Measurements from ENCODE around the gene LPP. TPM values are rescaled to one million over a fixed set of nuclear protein-coding genes. Genes with fewer than 3 reads are reported as not detected.

Gene LPP
- total RNA-seq, 2 experiments from 2014 or later = 27.5 to 31.8 TPM

DNA sequence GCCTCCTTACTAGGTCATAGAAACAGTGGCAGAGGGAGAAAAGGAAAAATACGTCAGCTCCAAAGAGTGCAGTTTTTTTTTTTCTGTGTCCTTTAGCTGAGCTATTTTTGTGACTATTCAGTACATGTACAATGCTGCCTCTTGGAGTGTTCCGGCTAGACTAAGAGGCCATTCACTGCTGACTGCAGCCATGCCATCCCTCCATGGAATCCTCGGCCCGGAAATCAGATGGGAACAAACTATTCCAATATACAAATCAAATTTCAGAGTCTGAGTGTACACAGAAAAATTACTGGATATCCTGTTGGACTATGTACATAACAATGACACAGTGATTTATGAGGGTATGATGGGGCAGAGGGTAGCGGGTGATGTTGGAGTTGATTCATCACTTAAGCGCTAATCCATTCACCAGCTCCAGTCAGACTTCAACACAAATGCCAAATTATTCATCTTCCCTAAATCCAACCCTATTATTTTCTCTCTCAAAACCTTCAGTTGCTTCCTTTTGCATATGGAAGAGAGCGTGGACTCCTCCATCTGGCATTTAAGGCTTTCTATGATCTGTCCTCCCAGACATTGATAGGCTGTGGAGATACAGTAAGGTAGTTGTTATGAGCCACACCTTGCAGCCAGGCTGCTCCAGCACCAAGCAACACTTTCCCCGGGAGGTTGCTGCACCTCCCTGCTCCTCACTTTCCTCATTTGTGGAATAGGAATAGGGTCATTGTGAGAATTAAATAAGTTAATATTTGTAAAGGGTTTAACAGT, 109.1 kb downstream of the LPP start:
- no peak for DNase-seq
- intact Hi-C loops (cut with micrococcal nuclease) = no loop called here
- H3K9me3 Mint-ChIP-seq = no peaks in the 10 kb centered on the region
- peaks cover 1% of the 10 kb centered on the region for H3K4me1 Mint-ChIP-seq (ENCODE audit: low read depth)
- no peak overlapping the region for H3K27ac Mint-ChIP-seq
- CTCF ChIA-PET = interaction anchor here (0.6 to 0.7 kb wide), 2 partner anchors 233 to 358 kb away, joined by 3 to 7 read pairs; no protein-coding TSS in a partner anchor
- no peak overlapping the region for H3K4me3 Mint-ChIP-seq
- H3K27me3 Mint-ChIP-seq (ENCODE audit: low read depth) = no peaks in the 10 kb centered on the region
- no peaks in the 10 kb centered on the region for H3K36me3 Mint-ChIP-seq (ENCODE audit: low read depth)

DNA sequence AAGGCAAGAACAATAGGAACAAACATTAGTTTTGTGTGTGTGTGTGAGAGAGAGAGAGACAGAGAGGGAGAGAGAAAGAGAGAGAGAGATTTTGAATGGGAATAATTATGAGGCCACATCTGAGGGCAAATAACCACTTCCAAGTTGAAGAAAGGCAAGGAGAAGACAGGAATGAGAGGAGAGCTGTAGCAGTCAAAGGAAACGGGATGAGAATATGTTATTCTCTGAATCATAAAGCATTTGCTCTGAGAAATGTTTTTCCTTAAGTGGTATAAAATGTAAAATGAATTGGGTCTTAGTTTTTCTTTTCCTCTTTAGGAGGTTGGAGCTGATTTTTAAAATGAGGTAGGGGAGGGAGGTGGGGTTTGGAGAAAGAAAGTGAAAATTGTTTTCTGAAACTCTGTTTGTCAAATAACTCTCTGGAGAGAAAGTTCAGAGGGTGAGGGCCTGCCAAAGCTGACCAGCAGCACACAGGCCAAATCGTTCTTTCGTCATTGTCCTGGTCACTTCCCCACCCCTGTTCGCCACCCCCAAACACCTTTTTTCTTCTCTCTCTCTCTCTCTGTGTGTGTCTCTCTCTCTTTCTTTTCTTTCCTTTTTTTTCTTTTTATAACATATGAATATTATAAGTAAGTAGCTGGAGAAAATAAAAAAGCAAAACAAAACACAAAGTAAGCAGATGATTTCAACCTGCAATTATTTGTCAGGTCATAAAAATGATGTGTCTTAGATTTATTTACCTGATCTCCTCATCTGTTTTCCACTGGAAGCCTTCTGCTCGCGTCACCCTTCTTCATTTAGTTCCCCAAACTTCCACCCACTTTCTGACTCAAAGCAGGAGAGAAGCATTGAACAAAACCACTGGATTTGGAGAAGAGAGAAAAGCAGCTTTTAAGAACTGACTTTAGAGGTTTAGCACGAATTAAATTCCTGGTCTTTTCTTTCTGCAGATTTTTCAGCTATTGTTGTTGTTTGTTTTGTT, 110.6 kb downstream of the LPP start:
- no peaks in the 10 kb centered on the region for H3K36me3 Mint-ChIP-seq (ENCODE audit: low read depth)
- CTCF ChIA-PET = interaction anchor here (1.3 kb wide), 1 partner anchor 8 kb away, joined by 3 read pairs; no protein-coding TSS in a partner anchor
- no peaks in the 10 kb centered on the region for H3K4me1 Mint-ChIP-seq (ENCODE audit: low read depth)
- no peaks in the 10 kb centered on the region for H3K9me3 Mint-ChIP-seq
- intact Hi-C loops (cut with micrococcal nuclease) = no loop called here
- no peak overlapping the region for H3K27ac Mint-ChIP-seq
- H3K4me3 Mint-ChIP-seq = no peak overlapping the region
- no peaks in the 10 kb centered on the region for H3K27me3 Mint-ChIP-seq (ENCODE audit: low read depth)
- DNase-seq = no peak

DNA sequence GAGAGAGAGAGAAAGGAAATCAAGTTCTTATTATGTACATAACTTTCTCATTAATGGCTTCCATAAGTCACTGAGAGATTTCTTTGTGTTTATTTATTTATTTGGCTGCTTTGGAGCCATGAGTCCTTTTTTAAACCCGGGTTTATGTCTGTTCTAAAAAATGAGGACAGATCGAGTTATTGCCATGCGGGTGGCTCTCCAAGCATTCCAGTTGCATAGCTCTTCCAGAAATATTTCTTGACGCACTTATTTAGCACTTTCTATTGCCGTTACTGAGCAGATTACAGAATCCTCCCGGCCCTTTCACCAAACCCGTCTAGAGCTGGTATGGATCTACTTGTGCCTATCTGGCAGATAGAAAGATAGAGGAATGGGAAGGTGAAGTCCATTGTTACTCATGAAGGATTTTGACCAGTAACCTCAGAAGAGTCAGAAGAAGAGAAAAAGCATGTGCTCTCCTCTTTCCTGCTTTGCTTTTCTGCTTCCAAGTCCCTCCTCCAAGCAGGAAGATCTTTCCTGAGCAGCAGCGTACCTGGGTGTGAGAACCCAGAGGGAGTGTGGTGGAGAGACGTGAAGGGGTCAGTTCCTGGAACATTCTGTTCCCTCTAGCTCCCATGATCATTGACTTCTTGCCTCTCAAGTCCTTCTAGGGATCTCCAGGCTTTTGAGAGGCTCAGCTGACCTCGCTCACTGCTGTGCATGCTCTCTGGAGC, 112.8 kb downstream of the LPP start:
- peaks cover 9% of the 10 kb centered on the region for H3K4me1 Mint-ChIP-seq (ENCODE audit: low read depth)
- DNase-seq = no peak
- H3K27ac Mint-ChIP-seq = no peak overlapping the region
- no peaks in the 10 kb centered on the region for H3K36me3 Mint-ChIP-seq (ENCODE audit: low read depth)
- CTCF ChIA-PET = no interaction called here
- no peaks in the 10 kb centered on the region for H3K9me3 Mint-ChIP-seq
- no peak overlapping the region for H3K4me3 Mint-ChIP-seq
- intact Hi-C loops (cut with micrococcal nuclease) = no loop called here
- H3K27me3 Mint-ChIP-seq (ENCODE audit: low read depth) = no peaks in the 10 kb centered on the region

DNA sequence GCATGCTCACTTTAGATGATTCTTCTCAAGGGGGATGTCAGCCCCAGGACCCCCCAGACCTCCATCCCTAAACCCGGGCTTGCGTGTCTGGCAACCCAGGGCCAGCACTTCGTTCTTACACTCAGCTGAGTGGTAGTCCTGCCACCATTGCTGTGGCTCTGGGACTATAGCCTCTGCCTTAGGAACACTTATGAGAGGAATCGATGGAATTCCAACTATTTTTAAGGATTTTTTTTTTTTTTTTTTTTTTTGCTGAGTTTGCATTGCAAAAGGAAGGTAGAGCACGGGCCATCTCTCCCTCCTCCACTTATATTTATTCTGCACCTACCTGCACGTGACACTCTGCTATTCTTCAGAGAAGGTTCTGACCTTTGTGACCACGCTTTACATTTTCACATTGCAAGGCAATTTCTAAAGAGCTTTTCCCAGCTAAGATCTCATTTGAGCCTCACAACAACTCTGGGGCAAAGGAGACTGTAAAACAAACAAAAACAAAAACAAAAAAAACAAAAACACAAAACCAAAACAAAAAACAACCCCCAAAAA, 113.9 kb downstream of the LPP start:
- DNase-seq = no peak
- H3K27me3 Mint-ChIP-seq (ENCODE audit: low read depth) = no peaks in the 10 kb centered on the region
- H3K9me3 Mint-ChIP-seq = no peaks in the 10 kb centered on the region
- no peak overlapping the region for H3K4me3 Mint-ChIP-seq
- H3K36me3 Mint-ChIP-seq (ENCODE audit: low read depth) = peaks cover 5% of the 10 kb centered on the region
- H3K4me1 Mint-ChIP-seq (ENCODE audit: low read depth) = peaks cover 18% of the 10 kb centered on the region
- intact Hi-C loops (cut with micrococcal nuclease) = no loop called here
- no peak overlapping the region for H3K27ac Mint-ChIP-seq
- CTCF ChIA-PET = no interaction called here

DNA sequence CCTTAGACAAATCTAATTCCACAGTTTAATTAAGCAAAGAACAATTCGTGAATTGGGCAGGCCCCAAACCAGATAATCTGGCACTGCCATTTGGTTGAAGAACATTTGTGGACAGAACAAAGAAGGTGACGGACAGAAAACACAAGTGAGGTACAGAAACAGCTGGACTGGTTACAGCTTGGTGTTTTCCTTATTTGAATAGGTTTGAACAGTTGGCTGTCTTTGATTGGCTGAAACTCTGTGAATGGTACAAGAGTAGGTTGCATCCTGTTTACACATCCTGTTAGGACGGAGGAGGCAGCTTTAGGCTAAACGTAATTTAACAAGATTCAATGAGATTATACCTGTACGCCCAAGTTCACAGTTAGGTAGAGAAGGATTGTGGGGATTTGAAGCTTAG, 114.4 kb downstream of the LPP start:
- Mint-ChIP-seq H3K4me1 (ENCODE audit: low read depth) (peaks cover 21% of the 10 kb centered on the region), H3K27me3 (ENCODE audit: low read depth) (no peaks in the 10 kb centered on the region), H3K27ac (no peak overlapping the region), H3K4me3 (no peak overlapping the region), H3K36me3 (ENCODE audit: low read depth) (peaks cover 5% of the 10 kb centered on the region), H3K9me3 (no peaks in the 10 kb centered on the region)
- no peak for DNase-seq
- CTCF ChIA-PET = interaction anchor here (0.6 kb wide), 1 partner anchor 17 kb away, joined by 3 read pairs; no protein-coding TSS in a partner anchor
- intact Hi-C loops (cut with micrococcal nuclease) = no loop called here

DNA sequence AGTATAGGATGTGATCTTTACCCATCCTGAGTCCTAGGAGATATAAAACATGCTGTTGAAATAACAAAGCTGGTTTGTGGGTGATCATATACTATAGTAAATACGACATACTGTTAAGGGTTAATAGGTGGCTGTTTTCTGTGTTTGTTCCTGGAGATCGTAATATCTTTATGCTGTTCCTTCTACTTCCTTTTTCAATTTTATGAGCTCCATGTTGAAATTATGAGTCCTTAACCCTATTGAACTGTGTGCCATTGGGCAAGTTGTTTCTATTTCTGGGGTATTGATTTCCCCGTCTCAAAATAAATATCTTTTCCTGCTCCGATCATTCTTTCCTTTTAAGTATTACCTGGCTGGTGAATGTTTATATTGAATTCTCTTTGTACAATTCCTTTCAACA, 115.1 kb downstream of the LPP start:
- no peak for DNase-seq
- peaks cover 21% of the 10 kb centered on the region for H3K4me1 Mint-ChIP-seq (ENCODE audit: low read depth)
- no peaks in the 10 kb centered on the region for H3K27me3 Mint-ChIP-seq (ENCODE audit: low read depth)
- CTCF ChIA-PET = interaction anchor here (0.6 to 1.0 kb wide), 2 partner anchors 15 to 529 kb away, joined by 3 read pairs; no protein-coding TSS in a partner anchor
- no peaks in the 10 kb centered on the region for H3K9me3 Mint-ChIP-seq
- no peak overlapping the region for H3K4me3 Mint-ChIP-seq
- intact Hi-C loops (cut with micrococcal nuclease) = no loop called here
- no peak overlapping the region for H3K27ac Mint-ChIP-seq
- H3K36me3 Mint-ChIP-seq (ENCODE audit: low read depth) = peaks cover 5% of the 10 kb centered on the region

DNA sequence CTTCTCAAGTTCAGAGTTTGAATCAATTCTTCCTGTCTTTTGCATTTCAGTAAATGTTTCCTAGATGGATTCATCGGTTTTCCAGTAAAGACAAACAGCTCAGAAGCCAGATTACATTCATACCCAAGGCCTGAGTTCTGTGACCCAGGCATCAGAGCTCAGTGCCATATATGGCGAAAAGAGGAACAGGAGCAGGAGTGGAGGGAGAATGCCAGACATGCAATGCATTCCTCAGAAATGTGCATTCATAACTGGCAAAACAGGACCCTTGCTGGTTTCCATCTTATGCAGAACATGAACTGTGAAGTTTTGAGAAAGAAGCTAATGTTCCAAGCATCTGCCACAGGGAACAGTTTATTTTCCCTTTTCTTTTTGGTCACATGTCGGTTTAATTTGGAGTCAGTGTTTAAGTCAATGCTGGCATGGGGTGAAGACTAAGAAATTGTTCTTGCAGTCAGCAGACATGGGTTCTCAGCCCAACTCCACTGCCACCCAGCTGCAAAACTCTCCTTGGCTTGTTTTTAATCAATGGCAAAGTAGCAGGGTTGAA, 116.5 kb downstream of the LPP start:
- Mint-ChIP-seq H3K36me3 (ENCODE audit: low read depth) (peaks cover 5% of the 10 kb centered on the region), H3K27ac (no peak overlapping the region), H3K27me3 (ENCODE audit: low read depth) (no peaks in the 10 kb centered on the region), H3K4me3 (no peak overlapping the region), H3K9me3 (no peaks in the 10 kb centered on the region), H3K4me1 (ENCODE audit: low read depth) (peaks cover 21% of the 10 kb centered on the region)
- intact Hi-C loops (cut with micrococcal nuclease) = no loop called here
- CTCF ChIA-PET = no interaction called here
- DNase-seq = no peak

DNA sequence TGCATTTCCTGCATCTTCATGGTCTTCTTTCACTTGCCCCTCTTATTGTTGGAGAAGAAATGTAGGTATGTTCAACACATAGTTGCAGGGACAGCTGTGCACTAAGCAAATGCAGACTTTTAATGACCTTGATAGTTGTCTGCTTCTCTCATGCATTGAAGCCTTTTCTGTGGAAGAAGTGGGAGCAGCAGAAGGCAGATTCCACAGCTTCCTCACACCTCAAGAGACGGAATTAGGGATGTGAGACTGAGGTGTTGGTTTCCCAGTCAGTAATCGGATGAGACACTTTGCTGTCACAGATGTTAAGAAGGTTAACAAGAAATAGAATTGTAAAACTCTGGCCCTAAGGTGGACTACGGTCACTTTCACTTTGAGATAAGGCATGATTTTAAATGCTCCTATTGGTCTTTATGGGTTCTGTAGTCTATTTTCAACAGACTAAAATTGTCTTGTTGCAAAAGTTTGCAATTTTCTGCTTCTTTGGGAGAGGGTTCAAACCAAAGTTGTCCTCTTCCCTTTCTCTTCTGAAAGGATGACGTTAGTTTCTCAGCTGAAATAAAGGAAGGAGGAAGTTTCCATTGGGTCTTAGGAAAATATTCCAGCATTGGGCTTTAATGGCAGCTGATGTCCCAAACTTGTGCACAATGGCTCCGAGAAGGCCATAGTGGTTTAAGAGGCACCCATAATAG, 117.4 kb downstream of the LPP start:
- peaks cover 21% of the 10 kb centered on the region for H3K4me1 Mint-ChIP-seq (ENCODE audit: low read depth)
- H3K36me3 Mint-ChIP-seq (ENCODE audit: low read depth) = peaks cover 5% of the 10 kb centered on the region
- H3K9me3 Mint-ChIP-seq = no peaks in the 10 kb centered on the region
- DNase-seq = no peak
- no peaks in the 10 kb centered on the region for H3K27me3 Mint-ChIP-seq (ENCODE audit: low read depth)
- intact Hi-C loops (cut with micrococcal nuclease) = no loop called here
- CTCF ChIA-PET = interaction anchor here (1.5 kb wide), 1 partner anchor 531 kb away, joined by 3 read pairs; no protein-coding TSS in a partner anchor
- H3K27ac Mint-ChIP-seq = no peak overlapping the region
- H3K4me3 Mint-ChIP-seq = no peak overlapping the region

DNA sequence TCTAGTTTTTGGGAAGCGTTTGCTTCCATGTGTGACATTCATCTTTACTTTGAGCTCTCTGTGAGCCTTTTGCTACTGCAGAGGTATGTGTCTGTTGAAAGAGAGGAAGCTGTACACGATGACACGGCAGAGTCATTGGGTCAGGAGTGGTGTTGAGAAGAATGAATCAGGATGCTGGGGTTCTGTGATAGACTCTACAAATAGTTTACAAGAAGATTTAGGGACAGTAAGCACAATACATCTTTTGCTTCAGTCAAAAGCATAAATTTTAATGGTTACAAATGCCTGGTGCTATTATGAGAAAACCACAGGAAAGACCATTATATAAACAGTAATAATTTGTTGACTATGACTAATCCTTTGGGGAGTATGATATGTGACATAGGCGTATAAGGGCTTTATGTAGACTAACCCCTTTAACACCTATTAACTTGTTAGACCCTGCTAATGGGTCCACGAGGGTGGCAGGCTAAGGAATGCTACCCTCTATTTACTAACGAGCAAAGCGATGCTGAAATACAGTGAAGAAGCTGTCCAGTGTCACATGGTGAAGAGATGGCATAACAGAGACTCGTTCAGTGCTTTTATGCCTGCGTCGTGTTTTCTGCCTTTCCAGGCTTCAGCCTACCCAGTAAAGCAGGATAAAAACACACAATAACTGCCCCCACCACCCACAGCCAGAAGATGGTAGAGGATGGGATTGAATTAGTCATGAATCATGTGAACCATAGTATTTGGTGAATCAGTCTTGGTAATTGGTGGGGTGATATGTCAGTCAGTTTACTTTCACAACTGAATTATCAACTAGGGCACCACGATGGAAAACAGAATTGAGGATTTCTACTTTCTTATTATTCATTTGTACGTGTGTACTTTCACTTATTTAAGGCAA, 118.8 kb downstream of the LPP start:
- Mint-ChIP-seq H3K9me3 (no peaks in the 10 kb centered on the region), H3K27me3 (ENCODE audit: low read depth) (no peaks in the 10 kb centered on the region), H3K27ac (no peak overlapping the region), H3K4me1 (ENCODE audit: low read depth) (peaks cover 21% of the 10 kb centered on the region), H3K4me3 (no peak overlapping the region), H3K36me3 (ENCODE audit: low read depth) (peaks cover 5% of the 10 kb centered on the region)
- intact Hi-C loops (cut with micrococcal nuclease) = no loop called here
- DNase-seq = no peak
- CTCF ChIA-PET = interaction anchor here (1.5 kb wide), 1 partner anchor 533 kb away, joined by 3 read pairs; no protein-coding TSS in a partner anchor

DNA sequence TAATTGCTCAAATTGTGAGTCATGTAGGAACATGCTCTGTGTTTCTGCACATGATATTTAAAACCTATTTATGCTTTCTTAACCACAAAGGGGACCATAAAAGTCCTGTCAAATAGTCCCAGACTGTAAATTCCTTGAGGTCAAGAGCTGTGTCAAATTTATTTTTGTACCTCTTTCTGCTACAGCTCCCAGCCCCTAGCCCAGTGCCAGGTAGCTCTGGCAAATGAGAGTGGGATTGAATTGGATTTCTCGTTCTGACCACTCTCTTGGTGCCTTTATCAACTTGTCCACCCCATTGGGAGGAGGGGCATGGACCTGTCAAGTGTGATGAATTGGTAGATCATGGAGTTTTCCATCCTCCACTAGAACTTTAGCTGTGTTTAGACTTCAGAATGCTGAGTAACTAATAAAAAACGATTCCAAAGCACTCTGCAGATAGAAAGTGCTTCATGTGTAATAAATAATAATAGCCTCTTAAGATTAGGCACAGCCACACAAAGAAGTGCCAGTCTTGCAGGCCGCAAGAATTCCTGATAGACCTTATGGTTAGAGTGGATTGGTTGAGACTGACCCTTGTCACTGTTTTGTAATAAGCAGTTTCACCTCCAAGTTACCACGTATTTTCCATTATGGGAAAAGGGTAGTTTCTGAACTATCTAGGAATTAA, 120.4 kb downstream of the LPP start:
- H3K4me3 Mint-ChIP-seq = no peak overlapping the region
- DNase-seq = no peak
- H3K4me1 Mint-ChIP-seq (ENCODE audit: low read depth) = peaks cover 23% of the 10 kb centered on the region
- H3K27ac Mint-ChIP-seq = no peak overlapping the region
- intact Hi-C loops (cut with micrococcal nuclease) = no loop called here
- H3K36me3 Mint-ChIP-seq (ENCODE audit: low read depth) = peaks cover 5% of the 10 kb centered on the region
- CTCF ChIA-PET = interaction anchor here (0.6 kb wide), 1 partner anchor 42 kb away, joined by 4 read pairs; no protein-coding TSS in a partner anchor
- H3K9me3 Mint-ChIP-seq = no peaks in the 10 kb centered on the region
- no peaks in the 10 kb centered on the region for H3K27me3 Mint-ChIP-seq (ENCODE audit: low read depth)

All from activated naive CD4-positive, alpha-beta T cell treated with anti-CD3 and anti-CD28 coated beads for 36 hours (primary cell).